Dendritic cell treated with granulocyte-macrophage colony-stimulating factor and Interleukin-4, amounts not matched to agents 40 ng/mL and 50 ng/mL, for 4 days (primary cell): ENCODE measurements around the gene HEXIM2.

Experiments
- H3K27ac Mint-ChIP-seq: one replicate; pipeline ENCODE4 v1.8.0; 2022; ENCODE audit warnings: mild to moderate bottlenecking, mixed read lengths
- H3K27me3 Mint-ChIP-seq: one replicate; pipeline ENCODE4 v1.8.0; 2022; ENCODE audit warnings: mild to moderate bottlenecking, mixed read lengths
- H3K36me3 Mint-ChIP-seq: one replicate; pipeline ENCODE4 v1.8.0; 2022; ENCODE audit warnings: low read depth, mixed read lengths
- H3K4me1 Mint-ChIP-seq: one replicate; pipeline ENCODE4 v1.8.0; 2022; ENCODE audit warnings: low read depth, mixed read lengths
- H3K4me3 Mint-ChIP-seq: one replicate; pipeline ENCODE4 v1.8.0; 2022; ENCODE audit warnings: mild to moderate bottlenecking, moderate library complexity, mixed read lengths
- H3K9me3 Mint-ChIP-seq: one replicate; pipeline ENCODE4 v1.8.0; 2022; ENCODE audit warnings: mixed read lengths
- intact Hi-C: fragments of 100-400 bp; cut with micrococcal nuclease; formaldehyde crosslinking; loops from one replicate; pipeline ENCODE4 v1.15.0; 2022

Gene HEXIM2

GRCh38 chr17:45144199-45145034, 17.3 kb upstream of the HEXIM2 start:
- peaks cover 53% of the 10 kb centered on the region for H3K4me1 Mint-ChIP-seq
- no peaks in the 10 kb centered on the region for H3K27me3 Mint-ChIP-seq
- peak overlapping the region; percentile 69 for H3K4me3 Mint-ChIP-seq
- H3K27ac Mint-ChIP-seq, result peak overlapping the region; percentile 82
- intact Hi-C loops, result no loop called here
- H3K9me3 Mint-ChIP-seq, result no peaks in the 10 kb centered on the region
- H3K36me3 Mint-ChIP-seq, result peaks cover 32% of the 10 kb centered on the region

DNA sequence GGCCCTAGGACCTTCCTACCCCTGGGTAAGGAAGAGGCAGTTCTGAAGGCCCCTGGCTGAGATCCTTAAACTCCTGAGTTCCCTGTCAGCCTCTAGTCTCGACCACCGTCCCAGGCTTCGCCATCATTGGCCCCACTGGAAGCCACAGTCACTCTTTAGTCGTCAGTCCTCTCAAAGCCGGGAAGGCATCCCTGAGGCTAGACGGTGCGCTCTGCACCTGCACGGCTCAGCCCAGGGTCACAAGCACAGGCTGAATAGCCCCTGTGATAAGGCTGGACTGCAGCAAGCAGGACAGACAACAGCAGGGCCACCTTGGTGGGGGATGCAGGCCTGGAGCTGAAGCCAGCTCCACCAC, 16.7 kb upstream of the HEXIM2 start:
- peaks cover 59% of the 10 kb centered on the region for H3K4me1 Mint-ChIP-seq
- peak overlapping the region; percentile 69 for H3K4me3 Mint-ChIP-seq
- H3K27me3 Mint-ChIP-seq, result no peaks in the 10 kb centered on the region
- peak overlapping the region; percentile 82 for H3K27ac Mint-ChIP-seq
- intact Hi-C loops, result no loop called here
- H3K36me3 Mint-ChIP-seq, result peaks cover 35% of the 10 kb centered on the region
- no peaks in the 10 kb centered on the region for H3K9me3 Mint-ChIP-seq

GRCh38 chr17:45146166-45146565, 15.5 kb upstream of the HEXIM2 start:
- no peaks in the 10 kb centered on the region for H3K27me3 Mint-ChIP-seq
- no peak overlapping the region for H3K4me3 Mint-ChIP-seq
- intact Hi-C loops, result no loop called here
- no peaks in the 10 kb centered on the region for H3K9me3 Mint-ChIP-seq
- H3K4me1 Mint-ChIP-seq, result peaks cover 57% of the 10 kb centered on the region
- peak overlapping the region; percentile 100 for H3K27ac Mint-ChIP-seq
- H3K36me3 Mint-ChIP-seq, result peaks cover 38% of the 10 kb centered on the region

DNA sequence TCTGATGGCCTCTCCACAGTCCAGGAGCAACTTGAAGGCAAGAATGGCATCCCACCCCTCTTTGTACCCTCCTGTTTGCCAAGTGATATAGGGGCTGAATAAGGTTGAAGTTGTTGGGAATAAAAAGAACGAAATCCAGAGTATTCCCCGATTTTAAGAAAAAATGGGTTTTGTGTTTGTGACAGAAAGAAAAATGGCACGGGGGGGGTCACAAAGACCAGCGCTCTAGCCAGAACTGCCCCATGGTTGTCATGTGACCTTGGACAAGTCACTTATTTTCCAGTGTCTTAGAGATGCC, 15.1 kb upstream of the HEXIM2 start:
- intact Hi-C loops, result no loop called here
- Mint-ChIP-seq H3K27ac (peak overlapping the region; percentile 100), H3K9me3 (no peaks in the 10 kb centered on the region), H3K27me3 (no peaks in the 10 kb centered on the region), H3K4me3 (peak overlapping the region; percentile 87), H3K36me3 (peaks cover 38% of the 10 kb centered on the region), H3K4me1 (peaks cover 58% of the 10 kb centered on the region)

- H3K27ac Mint-ChIP-seq, result peak overlapping the region; percentile 100
- H3K4me3 Mint-ChIP-seq, result peak overlapping the region; percentile 87
- intact Hi-C loops, result no loop called here
- peaks cover 62% of the 10 kb centered on the region for H3K4me1 Mint-ChIP-seq
- H3K9me3 Mint-ChIP-seq, result no peaks in the 10 kb centered on the region
- peaks cover 38% of the 10 kb centered on the region for H3K36me3 Mint-ChIP-seq
- no peaks in the 10 kb centered on the region for H3K27me3 Mint-ChIP-seq
Measured at GRCh38 chr17:45146890-45147580, 14.6 kb upstream of the HEXIM2 start.

DNA sequence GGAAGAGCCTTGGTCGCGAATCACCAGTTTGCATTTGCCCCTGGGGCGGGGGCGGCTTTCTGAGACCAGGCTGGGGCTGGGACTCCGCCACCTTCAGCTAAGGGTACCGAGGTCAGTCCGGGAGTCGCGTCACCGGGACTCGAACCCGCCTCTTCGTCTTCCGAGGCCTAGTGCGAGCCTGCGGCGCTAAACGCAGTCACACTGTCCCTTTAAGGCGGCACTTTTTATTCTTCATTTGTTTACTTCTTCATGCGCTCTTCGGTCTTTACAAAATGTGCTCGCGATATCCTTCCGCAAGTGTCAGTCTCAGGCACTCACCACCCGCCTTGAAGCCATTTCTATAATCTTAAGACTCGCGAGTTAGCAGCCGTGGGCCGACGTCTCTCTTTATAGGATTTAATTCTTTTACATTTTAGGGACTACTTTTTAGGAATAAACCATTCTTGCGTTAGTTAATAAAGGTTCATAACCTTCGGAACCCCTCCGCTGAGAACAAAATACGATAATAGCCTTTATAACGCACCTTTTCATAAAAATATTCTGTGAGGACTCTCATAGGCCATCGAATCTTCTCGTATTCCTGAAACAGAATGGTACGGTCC, 14.0 kb upstream of the HEXIM2 start:
- no peaks in the 10 kb centered on the region for H3K27me3 Mint-ChIP-seq
- peaks cover 41% of the 10 kb centered on the region for H3K36me3 Mint-ChIP-seq
- H3K9me3 Mint-ChIP-seq, result no peaks in the 10 kb centered on the region
- intact Hi-C loops, result loop anchor here (1.0 to 2.0 kb wide), 2 partner anchors 13 to 14 kb away; partner anchors contain the start of genes ACBD4 and HEXIM2
- peak overlapping the region; percentile 87 for H3K4me3 Mint-ChIP-seq
- H3K27ac Mint-ChIP-seq, result peak overlapping the region; percentile 100
- peaks cover 67% of the 10 kb centered on the region for H3K4me1 Mint-ChIP-seq

DNA sequence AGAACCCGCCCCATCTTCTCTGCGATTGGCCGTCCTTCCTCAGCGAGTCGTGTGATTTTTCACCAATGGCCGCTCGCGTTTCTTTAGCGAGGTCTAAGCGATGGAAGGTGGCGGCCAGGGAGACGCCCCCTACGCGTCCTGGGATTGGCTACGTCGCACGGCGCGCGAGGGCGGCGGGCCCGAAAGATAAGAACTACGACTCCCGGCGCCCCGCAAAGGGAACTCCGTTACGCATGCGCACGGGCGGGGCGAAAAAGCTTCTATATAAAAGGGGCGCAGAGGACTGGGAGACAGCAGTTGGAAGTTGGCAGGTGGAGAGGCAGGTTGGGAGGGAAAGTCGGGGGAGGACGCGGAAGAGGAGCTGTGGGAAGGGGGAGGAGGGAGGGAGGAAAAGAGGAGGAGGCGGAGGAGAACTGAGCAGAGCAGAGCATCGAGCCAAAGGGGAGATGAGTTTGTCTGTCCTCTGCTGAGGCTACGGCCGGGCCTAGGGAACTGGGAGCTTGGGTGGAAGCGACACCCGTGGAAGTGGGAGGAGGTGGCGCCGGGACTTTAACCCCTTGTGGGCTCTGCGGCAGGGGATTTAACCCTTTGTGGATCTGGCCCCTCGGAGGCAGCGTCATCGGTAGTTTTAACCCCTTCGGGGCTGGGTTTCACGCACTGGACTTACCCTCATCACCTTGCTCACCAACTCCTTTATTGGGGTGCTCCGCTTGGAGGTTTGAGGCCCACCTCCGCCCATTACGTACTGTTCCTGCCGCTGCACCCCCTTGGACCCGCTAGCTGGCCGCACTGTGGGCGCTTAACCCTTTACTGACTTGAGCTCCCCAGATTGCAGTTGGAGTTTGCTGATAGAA, 13.3 kb upstream of the HEXIM2 start, which contains the start of gene HEXIM1:
Gene HEXIM1 (plus strand): TSS at position 293 of the 854 bp plus-strand sequence. CDS start 716 bp downstream, outside the sequence.
- peaks cover 62% of the 10 kb centered on the region for H3K4me1 Mint-ChIP-seq
- peaks cover 43% of the 10 kb centered on the region for H3K36me3 Mint-ChIP-seq

DNA sequence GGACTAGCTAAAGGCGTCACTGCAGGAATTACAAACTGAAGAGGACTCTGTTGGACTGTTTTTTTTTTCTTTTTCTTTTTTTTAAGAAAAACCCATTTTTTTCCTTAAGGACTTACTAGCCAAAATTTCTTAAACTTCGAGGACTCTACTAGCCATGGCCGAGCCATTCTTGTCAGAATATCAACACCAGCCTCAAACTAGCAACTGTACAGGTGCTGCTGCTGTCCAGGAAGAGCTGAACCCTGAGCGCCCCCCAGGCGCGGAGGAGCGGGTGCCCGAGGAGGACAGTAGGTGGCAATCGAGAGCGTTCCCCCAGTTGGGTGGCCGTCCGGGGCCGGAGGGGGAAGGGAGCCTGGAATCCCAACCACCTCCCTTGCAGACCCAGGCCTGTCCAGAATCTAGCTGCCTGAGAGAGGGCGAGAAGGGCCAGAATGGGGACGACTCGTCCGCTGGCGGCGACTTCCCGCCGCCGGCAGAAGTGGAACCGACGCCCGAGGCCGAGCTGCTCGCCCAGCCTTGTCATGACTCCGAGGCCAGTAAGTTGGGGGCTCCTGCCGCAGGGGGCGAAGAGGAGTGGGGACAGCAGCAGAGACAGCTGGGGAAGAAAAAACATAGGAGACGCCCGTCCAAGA, 12.5 kb upstream of the HEXIM2 start:
- H3K4me1 Mint-ChIP-seq, result peaks cover 55% of the 10 kb centered on the region
- intact Hi-C loops, result loop anchor here (1.0 to 2.0 kb wide), 2 partner anchors 14 to 48 kb away; partner anchors contain the start of gene ACBD4

More for the DNA sequence above, 13.3 kb upstream of the HEXIM2 start, which contains the start of gene HEXIM1:
- Mint-ChIP-seq H3K27ac (peak within 1 kb of the TSS; percentile 100), H3K27me3 (no peaks in the 10 kb centered on the region), H3K4me3 (peak within 1 kb of the TSS; percentile 87), H3K9me3 (no peaks in the 10 kb centered on the region)
- intact Hi-C loops, result loop anchor here (1.0 to 2.0 kb wide), 3 partner anchors 13 to 49 kb away; partner anchors contain the start of genes ACBD4 and HEXIM2

GRCh38 chr17:45149669-45150664, 11.7 kb upstream of the HEXIM2 start:
- Mint-ChIP-seq H3K9me3 (no peaks in the 10 kb centered on the region), H3K4me1 (peaks cover 49% of the 10 kb centered on the region), H3K4me3 (peak overlapping the region; percentile 87), H3K27me3 (no peaks in the 10 kb centered on the region), H3K36me3 (peaks cover 43% of the 10 kb centered on the region), H3K27ac (peak overlapping the region; percentile 100)
- intact Hi-C loops, result loop anchor here (1.0 to 2.0 kb wide), 2 partner anchors 15 to 47 kb away; partner anchors contain the start of gene ACBD4

More for the DNA sequence above, 12.5 kb upstream of the HEXIM2 start:
- H3K27me3 Mint-ChIP-seq, result no peaks in the 10 kb centered on the region
- H3K9me3 Mint-ChIP-seq, result no peaks in the 10 kb centered on the region
- H3K36me3 Mint-ChIP-seq, result peaks cover 43% of the 10 kb centered on the region
- H3K27ac Mint-ChIP-seq, result peak overlapping the region; percentile 100
- peak overlapping the region; percentile 87 for H3K4me3 Mint-ChIP-seq

DNA sequence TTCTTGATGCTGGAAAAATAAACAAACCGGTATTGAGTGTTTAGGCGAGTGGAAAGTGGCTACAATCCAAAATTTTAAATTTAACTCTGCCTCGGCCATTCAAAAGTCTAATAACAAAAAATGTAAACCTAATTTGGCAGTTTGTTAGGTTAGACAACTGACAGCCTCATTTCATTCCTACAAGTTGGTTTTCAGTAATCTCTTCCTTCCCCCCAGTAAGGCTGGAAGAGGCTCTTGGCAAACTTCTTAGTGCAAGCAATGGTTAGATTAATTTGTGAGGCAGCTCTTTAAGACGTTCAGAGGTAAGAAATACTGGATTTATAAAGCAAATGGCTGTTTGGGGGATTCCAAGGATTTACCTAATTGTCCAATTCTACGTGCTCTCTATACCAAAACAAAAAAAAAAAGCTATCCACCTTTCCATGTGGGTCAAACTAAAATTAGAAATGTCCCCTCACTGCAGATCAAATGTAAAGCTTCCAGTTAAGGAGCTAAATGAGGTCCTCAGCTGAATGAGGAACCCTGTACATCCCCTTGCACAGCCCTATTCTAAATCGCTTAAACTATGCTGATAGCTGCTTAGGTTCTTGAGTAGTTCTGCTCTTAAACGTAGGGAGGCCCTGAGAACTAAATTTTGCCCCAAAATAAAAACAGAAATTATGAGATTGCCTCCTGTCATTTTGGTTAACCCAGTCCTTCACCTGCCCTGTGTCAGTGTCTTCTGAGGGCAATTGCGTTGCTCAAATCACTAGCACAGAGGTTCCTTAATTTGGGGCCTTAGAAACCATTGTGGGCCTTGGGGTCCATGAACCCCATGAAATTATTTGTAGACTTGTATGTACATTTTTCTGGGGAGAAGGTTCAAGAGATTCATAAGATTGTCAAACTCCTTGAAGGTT, 10.5 kb upstream of the HEXIM2 start:
- Mint-ChIP-seq H3K4me1 (peaks cover 47% of the 10 kb centered on the region), H3K27ac (peak overlapping the region; percentile 60), H3K9me3 (no peaks in the 10 kb centered on the region), H3K4me3 (peak overlapping the region; percentile 55), H3K27me3 (no peaks in the 10 kb centered on the region), H3K36me3 (peaks cover 43% of the 10 kb centered on the region)
- intact Hi-C loops, result no loop called here

- H3K9me3 Mint-ChIP-seq, result no peaks in the 10 kb centered on the region
- H3K4me3 Mint-ChIP-seq, result no peak overlapping the region
- H3K36me3 Mint-ChIP-seq, result peaks cover 31% of the 10 kb centered on the region
- intact Hi-C loops, result no loop called here
- H3K27ac Mint-ChIP-seq, result peak overlapping the region; percentile 25
- no peaks in the 10 kb centered on the region for H3K27me3 Mint-ChIP-seq
- H3K4me1 Mint-ChIP-seq, result peaks cover 50% of the 10 kb centered on the region
Measured at GRCh38 chr17:45155029-45155428, 6.6 kb upstream of the HEXIM2 start.
